Neutrophil (primary cell): ENCODE results near the gene ST7.

Experiments used
- H3K27ac ChIP-seq: fragments of 200-600 bp; sonication (generic); 2 replicates; pipeline ENCODE4 v1.5.1; 2016; ENCODE audit warnings: mild to moderate bottlenecking, moderate library complexity
- H3K27me3 ChIP-seq: fragments of 200-600 bp; sonication (generic); 2 replicates; pipeline ENCODE4 v1.6.0; 2016; ENCODE audit warnings: mild to moderate bottlenecking
- H3K36me3 ChIP-seq: fragments of 200-600 bp; sonication (generic); 2 replicates; pipeline ENCODE4 v1.5.1; 2017
- H3K4me1 ChIP-seq, 2 experiments: fragments of 200-600 bp in 1 of 2; sonication (generic) in 1 of 2; 1 replicate in 1 of 2; 2 replicates in 1 of 2; pipeline versions ENCODE4 v1.5.1 to v1.6.1; 2013 to 2016; ENCODE audit warnings: low read depth in 1 of 2, low read length in 1 of 2, mild to moderate bottlenecking in 1 of 2, moderate library complexity in 1 of 2; ENCODE audit not compliant: control insufficient read depth in 1 of 2, insufficient read depth in 1 of 2
- H3K4me3 ChIP-seq, 2 experiments: fragments of 200-600 bp in 1 of 2; sonication (generic) in 1 of 2; 1 replicate in 1 of 2; 2 replicates in 1 of 2; pipeline ENCODE4 v1.5.1; 2013 to 2016; ENCODE audit warnings: low read depth in 1 of 2, low read length in 1 of 2, mild to moderate bottlenecking in 1 of 2, moderate library complexity in 1 of 2
- H3K9me3 ChIP-seq: fragments of 200-600 bp; sonication (generic); 2 replicates; pipeline ENCODE4 v1.5.1; 2016
- TF ChIP-seq, protein P1 (sequence below): fragments of 200-600 bp; sonication (generic); IDR thresholded peaks from 2 replicates; pipeline ENCODE4 v1.5.1; 2016; ENCODE audit warnings: antibody characterized with exemption

Gene ST7, protein sequence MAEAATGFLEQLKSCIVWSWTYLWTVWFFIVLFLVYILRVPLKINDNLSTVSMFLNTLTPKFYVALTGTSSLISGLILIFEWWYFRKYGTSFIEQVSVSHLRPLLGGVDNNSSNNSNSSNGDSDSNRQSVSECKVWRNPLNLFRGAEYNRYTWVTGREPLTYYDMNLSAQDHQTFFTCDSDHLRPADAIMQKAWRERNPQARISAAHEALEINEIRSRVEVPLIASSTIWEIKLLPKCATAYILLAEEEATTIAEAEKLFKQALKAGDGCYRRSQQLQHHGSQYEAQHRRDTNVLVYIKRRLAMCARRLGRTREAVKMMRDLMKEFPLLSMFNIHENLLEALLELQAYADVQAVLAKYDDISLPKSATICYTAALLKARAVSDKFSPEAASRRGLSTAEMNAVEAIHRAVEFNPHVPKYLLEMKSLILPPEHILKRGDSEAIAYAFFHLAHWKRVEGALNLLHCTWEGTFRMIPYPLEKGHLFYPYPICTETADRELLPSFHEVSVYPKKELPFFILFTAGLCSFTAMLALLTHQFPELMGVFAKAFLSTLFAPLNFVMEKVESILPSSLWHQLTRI

DNA sequence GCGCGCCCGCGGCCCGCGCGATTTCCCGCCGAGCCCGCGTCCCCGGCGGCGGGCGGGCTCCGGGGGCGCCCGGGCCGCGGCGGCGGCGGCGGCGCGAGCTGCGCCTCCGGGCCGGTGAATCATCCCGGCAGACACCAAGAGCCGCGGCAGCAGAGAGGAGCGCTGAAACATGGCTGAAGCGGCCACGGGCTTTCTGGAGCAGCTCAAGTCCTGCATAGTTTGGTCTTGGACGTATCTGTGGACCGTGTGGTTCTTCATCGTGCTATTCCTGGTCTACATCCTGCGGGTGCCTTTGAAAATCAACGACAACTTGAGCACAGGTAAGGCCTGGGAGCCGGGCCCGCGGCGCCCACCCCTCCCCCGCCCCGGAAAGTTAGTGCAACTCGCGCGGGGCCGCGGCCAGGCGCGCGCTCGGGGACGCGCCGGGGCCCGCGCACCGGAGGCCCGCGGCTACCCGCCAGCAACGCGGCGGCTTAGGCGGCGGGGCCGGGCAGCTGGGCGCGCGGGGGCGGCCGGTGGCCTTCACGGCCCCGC is at the start of gene ST7:
TSS of gene ST7 (plus strand) at position 130 of the 534 bp plus-strand sequence. CDS start at position 170, 40 bp downstream.
- Histone ChIP-seq H3K9me3 (no peaks in the 10 kb centered on the region), H3K4me1 (peaks cover 16 to 23% of the 10 kb centered on the region in 2 experiments), H3K27me3 (peaks cover 4% of the 10 kb centered on the region), H3K4me3 (peak within 1 kb of the TSS; percentile 62 to 66), H3K27ac (peak within 1 kb of the TSS; percentile 18), H3K36me3 (no peaks in the 10 kb centered on the region)
- TF ChIP-seq, protein P1, sequence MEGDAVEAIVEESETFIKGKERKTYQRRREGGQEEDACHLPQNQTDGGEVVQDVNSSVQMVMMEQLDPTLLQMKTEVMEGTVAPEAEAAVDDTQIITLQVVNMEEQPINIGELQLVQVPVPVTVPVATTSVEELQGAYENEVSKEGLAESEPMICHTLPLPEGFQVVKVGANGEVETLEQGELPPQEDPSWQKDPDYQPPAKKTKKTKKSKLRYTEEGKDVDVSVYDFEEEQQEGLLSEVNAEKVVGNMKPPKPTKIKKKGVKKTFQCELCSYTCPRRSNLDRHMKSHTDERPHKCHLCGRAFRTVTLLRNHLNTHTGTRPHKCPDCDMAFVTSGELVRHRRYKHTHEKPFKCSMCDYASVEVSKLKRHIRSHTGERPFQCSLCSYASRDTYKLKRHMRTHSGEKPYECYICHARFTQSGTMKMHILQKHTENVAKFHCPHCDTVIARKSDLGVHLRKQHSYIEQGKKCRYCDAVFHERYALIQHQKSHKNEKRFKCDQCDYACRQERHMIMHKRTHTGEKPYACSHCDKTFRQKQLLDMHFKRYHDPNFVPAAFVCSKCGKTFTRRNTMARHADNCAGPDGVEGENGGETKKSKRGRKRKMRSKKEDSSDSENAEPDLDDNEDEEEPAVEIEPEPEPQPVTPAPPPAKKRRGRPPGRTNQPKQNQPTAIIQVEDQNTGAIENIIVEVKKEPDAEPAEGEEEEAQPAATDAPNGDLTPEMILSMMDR, result no peak

DNA sequence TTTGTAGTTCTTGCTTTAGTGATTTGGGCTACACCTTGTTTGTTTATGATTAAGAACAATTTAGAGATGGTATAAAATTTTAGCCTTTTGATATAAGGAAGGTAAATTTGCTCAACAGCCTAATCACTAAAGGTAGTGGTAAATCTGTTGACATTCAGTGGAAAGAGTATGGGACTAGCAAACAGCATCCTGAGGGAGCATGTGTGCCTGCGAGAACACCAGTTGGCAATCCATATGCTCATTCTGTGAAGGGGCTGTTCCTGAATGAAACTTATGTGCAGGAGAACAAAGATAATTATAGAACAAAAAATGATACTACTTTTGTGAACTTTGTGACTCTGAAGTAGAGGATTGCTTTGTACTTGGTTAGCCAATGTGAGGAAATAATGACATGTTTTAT is 46.9 kb upstream of the ST7 start:
- H3K4me3 ChIP-seq, result no peak overlapping the region
- TF ChIP-seq, protein P1, result no peak
- peaks cover 67% of the 10 kb centered on the region for H3K36me3 ChIP-seq
- H3K27me3 ChIP-seq, result no peaks in the 10 kb centered on the region
- no peaks in the 10 kb centered on the region for H3K9me3 ChIP-seq
- no peak overlapping the region for H3K27ac ChIP-seq
- H3K4me1 ChIP-seq, result peaks cover 9 to 11% of the 10 kb centered on the region in 2 experiments

DNA sequence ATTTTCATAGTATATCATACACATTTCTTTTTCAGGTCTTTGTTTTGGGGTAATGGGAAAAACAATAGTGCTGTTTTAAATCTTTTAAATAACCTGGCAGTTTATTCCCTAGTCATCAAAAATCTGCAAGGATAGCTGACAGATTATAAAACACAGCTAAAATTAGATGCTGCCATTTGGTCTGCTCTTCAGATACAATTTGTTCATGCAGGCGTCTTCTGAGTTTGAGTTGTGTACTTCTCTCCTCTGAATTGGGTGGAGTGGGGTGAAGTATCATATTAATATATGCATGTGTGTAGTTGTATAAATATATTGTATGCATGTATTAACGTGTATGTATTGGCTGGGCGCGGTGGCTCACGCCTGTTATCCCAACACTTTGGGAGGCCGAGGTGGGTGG is 42.9 kb upstream of the ST7 start:
- H3K4me3 ChIP-seq, result no peak overlapping the region
- TF ChIP-seq, protein P1, result no peak
- peaks cover 86% of the 10 kb centered on the region for H3K36me3 ChIP-seq
- H3K27me3 ChIP-seq, result no peaks in the 10 kb centered on the region
- no peaks in the 10 kb centered on the region for H3K4me1 ChIP-seq
- no peak overlapping the region for H3K27ac ChIP-seq
- H3K9me3 ChIP-seq, result no peaks in the 10 kb centered on the region

DNA sequence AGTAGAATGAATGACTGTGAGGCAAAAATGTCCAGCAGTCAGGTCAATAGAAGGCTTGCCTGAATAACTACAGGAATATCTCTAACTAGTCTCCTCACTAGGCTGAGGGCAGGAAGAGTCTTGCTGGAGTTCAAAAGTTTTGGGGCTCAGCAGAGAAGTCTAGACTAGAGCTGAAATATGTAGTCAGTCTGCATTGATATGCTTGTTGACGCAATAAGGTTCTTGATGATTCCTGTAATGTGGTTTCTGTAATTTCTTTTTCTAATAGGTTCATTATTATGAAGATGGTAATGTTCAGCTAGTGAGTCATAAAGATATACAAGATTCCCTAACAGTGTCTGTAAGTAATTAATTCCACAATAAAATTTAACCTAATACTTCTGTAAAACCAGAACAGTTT is 41.5 kb upstream of the ST7 start:
- TF ChIP-seq, protein P1, result no peak
- H3K4me3 ChIP-seq, result no peak overlapping the region
- peak overlapping the region; percentile 14 for H3K27ac ChIP-seq
- no peaks in the 10 kb centered on the region for H3K4me1 ChIP-seq
- no peaks in the 10 kb centered on the region for H3K9me3 ChIP-seq
- H3K36me3 ChIP-seq, result peaks cover 86% of the 10 kb centered on the region
- H3K27me3 ChIP-seq, result no peaks in the 10 kb centered on the region

DNA sequence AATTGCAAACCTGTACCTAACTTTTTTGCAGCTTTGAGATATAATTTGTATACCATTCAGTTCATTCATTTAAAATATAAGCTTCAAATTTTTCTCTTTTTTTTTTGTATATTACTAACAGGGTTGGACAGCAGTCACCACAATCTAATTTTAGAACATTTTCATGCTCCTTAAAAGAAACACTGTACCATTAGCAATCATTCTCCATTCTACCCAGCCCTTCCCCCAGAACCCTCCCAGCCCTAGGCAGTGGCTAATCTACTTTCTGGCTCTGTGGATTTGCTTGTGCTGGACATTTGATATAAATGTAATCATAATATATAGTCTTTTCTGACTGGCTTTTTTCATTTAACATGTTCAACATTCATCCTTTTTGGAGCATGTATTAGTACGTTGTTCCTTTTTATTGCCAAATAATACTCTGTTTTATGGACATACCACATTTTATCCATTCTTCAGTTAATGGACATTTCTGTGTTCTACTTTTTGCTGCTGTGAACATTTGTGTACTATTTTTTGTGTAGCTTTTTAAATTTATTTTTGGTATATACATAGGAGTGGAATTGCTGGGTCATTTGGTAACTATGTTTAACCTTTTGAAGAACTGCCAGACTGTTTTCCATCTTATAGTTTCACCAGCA is 40.9 kb upstream of the ST7 start:
- H3K27ac ChIP-seq, result no peak overlapping the region
- no peaks in the 10 kb centered on the region for H3K4me1 ChIP-seq
- no peaks in the 10 kb centered on the region for H3K27me3 ChIP-seq
- peaks cover 86% of the 10 kb centered on the region for H3K36me3 ChIP-seq
- TF ChIP-seq, protein P1, result no peak
- no peaks in the 10 kb centered on the region for H3K9me3 ChIP-seq
- H3K4me3 ChIP-seq, result no peak overlapping the region
